H1 (cell line): ENCODE data around the gene PPP1R1A. TPM values are rescaled to one million over a fixed set of nuclear protein-coding genes. Genes with fewer than 3 reads are reported as not detected.

Experiments
- CTCF ChIA-PET: fragments of 300-600 bp; sonication (Branson Sonifier 250); formaldehyde crosslinking; loops from one replicate; lab custom pipeline; 2021; ENCODE audit not compliant: partially characterized antibody; lab: Charles Lee
- POLR2A ChIA-PET: fragments of 300-600 bp; sonication (Branson Sonifier 250); formaldehyde crosslinking; loops from one replicate; lab custom pipeline; 2021; ENCODE audit warnings: inconsistent platforms; ENCODE audit not compliant: partially characterized antibody; lab: Charles Lee
- DNase-seq, 2 experiments: peaks; one replicate each; pipeline versions ENCODE4 v3.0.0 to v3.0.0-alpha.2; 2010 to 2022; ENCODE audit warnings: low spot score in 2 of 2, low read depth in 1 of 2, mixed read lengths in 1 of 2
- FAIRE-seq: peaks from 2 replicates; lab custom pipeline; 2011; peaks lifted over from hg19 to GRCh38; lab: Jason Lieb, UNC
- H2AFZ ChIP-seq: 2 replicates; pipeline ENCODE4 v1.8.1; 2012; ENCODE audit warnings: low read length, inconsistent platforms
- H2AK5ac ChIP-seq: 2 replicates; pipeline ENCODE4 v1.6.1; 2013; ENCODE audit warnings: low read depth, low read length
- H2BK120ac ChIP-seq: replicated peaks from 2 replicates; pipeline ENCODE3; 2013; ENCODE audit warnings: low read depth, low read length, inconsistent platforms
- H2BK12ac ChIP-seq: 2 replicates; pipeline ENCODE4 v1.6.1; 2013; ENCODE audit warnings: low read depth, low read length
- H2BK15ac ChIP-seq: 2 replicates; pipeline ENCODE4 v1.6.1; 2013; ENCODE audit warnings: low read length
- H2BK20ac ChIP-seq: 2 replicates; pipeline ENCODE4 v1.6.1; 2013; ENCODE audit warnings: low read length
- H2BK5ac ChIP-seq: 2 replicates; pipeline ENCODE4 v1.6.1; 2013; ENCODE audit warnings: low read depth, low read length
- H3K14ac ChIP-seq: 2 replicates; pipeline ENCODE4 v1.6.1; 2013; ENCODE audit warnings: inconsistent platforms; ENCODE audit not compliant: insufficient read length
- H3K18ac ChIP-seq: 2 replicates; pipeline ENCODE4 v1.6.1; 2013; ENCODE audit warnings: low read length; ENCODE audit errors: extremely low read depth
- H3K23ac ChIP-seq: 2 replicates; pipeline ENCODE4 v1.6.1; 2013; ENCODE audit warnings: inconsistent platforms; ENCODE audit not compliant: insufficient read length
- H3K23me2 ChIP-seq: 2 replicates; pipeline ENCODE4 v1.6.1; 2013; ENCODE audit warnings: low read depth, low read length
- H3K27ac ChIP-seq: 2 replicates; pipeline ENCODE4 v1.6.1; 2011; ENCODE audit warnings: low read depth, low read length, inconsistent platforms
- H3K27me3 ChIP-seq, 4 experiments: replicated peaks in 1 of 4; 1 replicate in 1 of 4; 2 replicates in 3 of 4; pipeline versions ENCODE4 v1.6.1 to v1.8.1; 2011 to 2013; ENCODE audit warnings: low read length in 3 of 4, mild to moderate bottlenecking in 3 of 4, inconsistent platforms in 2 of 4, mixed read lengths in 2 of 4, moderate library complexity in 1 of 4; ENCODE audit not compliant: control insufficient read depth in 3 of 4, insufficient read depth in 3 of 4; ENCODE audit errors: extremely low read depth in 1 of 4
- H3K36me3 ChIP-seq, 4 experiments: 2 replicates each; pipeline versions ENCODE4 v1.6.1 to v1.8.1; 2011 to 2013; ENCODE audit warnings: mild to moderate bottlenecking in 4 of 4, low read length in 3 of 4, moderate library complexity in 2 of 4, control low read depth in 1 of 4, inconsistent platforms in 1 of 4; ENCODE audit not compliant: insufficient read depth in 4 of 4, control insufficient read depth in 2 of 4
- H3K4ac ChIP-seq: replicated peaks from 2 replicates; pipeline ENCODE3; 2013; ENCODE audit warnings: low read length, low read depth, mixed read lengths, inconsistent platforms; ENCODE audit not compliant: insufficient read length
- H3K4me1 ChIP-seq, 4 experiments: replicated peaks in 1 of 4; 1 replicate in 1 of 4; 2 replicates in 3 of 4; pipeline versions ENCODE4 v1.6.1 to v1.8.1; 2011 to 2013; ENCODE audit warnings: low read length in 3 of 4, inconsistent platforms in 2 of 4, mixed read lengths in 1 of 4; ENCODE audit not compliant: insufficient read depth in 4 of 4, control insufficient read depth in 3 of 4
- H3K4me2 ChIP-seq, 2 experiments: 2 replicates each; pipeline versions ENCODE4 v1.6.1 to v1.8.1; 2011 to 2013; ENCODE audit warnings: low read depth in 2 of 2, low read length in 2 of 2, control low read depth in 1 of 2, inconsistent platforms in 1 of 2, mild to moderate bottlenecking in 1 of 2; ENCODE audit not compliant: insufficient read depth in 1 of 2
- H3K4me3 ChIP-seq, 4 experiments: fragments of 200-600, 300-600 bp in 1 of 4; sonication (generic), shearing (Covaris generic), sonication (Bioruptor Twin) in 1 of 4; 2 replicates each; pipeline versions ENCODE4 v1.5.1 to v1.8.1; 2011 to 2016; ENCODE audit warnings: low read length in 4 of 4, low read depth in 3 of 4, control low read depth in 2 of 4, inconsistent platforms in 2 of 4, mild to moderate bottlenecking in 2 of 4, mixed read lengths in 1 of 4, moderate library complexity in 1 of 4; ENCODE audit not compliant: insufficient read depth in 2 of 4; ENCODE audit errors: extremely low read depth in 1 of 4
- H3K56ac ChIP-seq: replicated peaks from 2 replicates; pipeline ENCODE3; 2013; ENCODE audit warnings: low read depth, mild to moderate bottlenecking, mixed read lengths, low read length, inconsistent platforms; ENCODE audit not compliant: insufficient read length
- H3K79me1 ChIP-seq: 2 replicates; pipeline ENCODE4 v1.6.1; 2013; ENCODE audit warnings: low read depth, low read length, control low read depth
- H3K79me2 ChIP-seq, 2 experiments: 2 replicates each; pipeline versions ENCODE4 v1.6.1 to v1.8.1; 2012 to 2013; ENCODE audit warnings: low read length in 2 of 2, mild to moderate bottlenecking in 2 of 2, inconsistent platforms in 1 of 2; ENCODE audit not compliant: insufficient read depth in 2 of 2, control insufficient read depth in 1 of 2
- H3K9ac ChIP-seq, 4 experiments: replicated peaks in 1 of 4; 1 replicate in 1 of 4; 2 replicates in 3 of 4; pipeline versions ENCODE4 v1.6.1 to v1.8.1; 2011 to 2013; ENCODE audit warnings: low read depth in 3 of 4, low read length in 3 of 4, control low read depth in 2 of 4, mild to moderate bottlenecking in 2 of 4, moderate library complexity in 2 of 4, inconsistent platforms in 1 of 4; ENCODE audit errors: extremely low read depth in 1 of 4
- H3K9me3 ChIP-seq, 2 experiments: 2 replicates each; pipeline versions ENCODE4 v1.6.1 to v1.8.1; 2012 to 2013; ENCODE audit warnings: mild to moderate bottlenecking in 2 of 2, moderate library complexity in 2 of 2, control low read depth in 1 of 2, inconsistent platforms in 1 of 2, low read depth in 1 of 2, low read length in 1 of 2, mixed read lengths in 1 of 2; ENCODE audit not compliant: insufficient read depth in 2 of 2
- H4K20me1 ChIP-seq, 2 experiments: replicated peaks in 1 of 2; 2 replicates each; pipeline versions ENCODE3 to v1.8.1; 2011 to 2013; ENCODE audit warnings: inconsistent platforms in 2 of 2, low read length in 2 of 2, mild to moderate bottlenecking in 1 of 2; ENCODE audit not compliant: insufficient read depth in 2 of 2, control insufficient read depth in 1 of 2
- H4K5ac ChIP-seq: 2 replicates; pipeline ENCODE4 v1.6.1; 2013; ENCODE audit warnings: low read length, low read depth, mixed read lengths, inconsistent platforms; ENCODE audit not compliant: insufficient read length
- H4K8ac ChIP-seq: 2 replicates; pipeline ENCODE4 v1.8.0; 2013; ENCODE audit warnings: mild to moderate bottlenecking, moderate library complexity, low read length, inconsistent platforms; ENCODE audit not compliant: insufficient read depth; ENCODE audit errors: extremely low read depth
- H4K91ac ChIP-seq: replicated peaks from 2 replicates; pipeline ENCODE3; 2013; ENCODE audit warnings: low read length, mixed read lengths, inconsistent platforms; ENCODE audit not compliant: insufficient read length
- ATF2 ChIP-seq: IDR thresholded peaks from 2 replicates; pipeline ENCODE4 v1.6.1; 2012; ENCODE audit warnings: low read length, inconsistent platforms
- BACH1 ChIP-seq: IDR thresholded peaks from 2 replicates; pipeline ENCODE4 v1.6.1; 2012; ENCODE audit warnings: low read length, improper control_type of control experiment
- BCL11A ChIP-seq, 2 experiments: IDR thresholded peaks; one replicate each; pipeline ENCODE4 v1.6.1; 2011; ENCODE audit warnings: low read depth in 2 of 2, low read length in 2 of 2, mild to moderate bottlenecking in 2 of 2
- E2F6 ChIP-seq: IDR thresholded peaks from 2 replicates; pipeline ENCODE4 v1.6.1; 2012; ENCODE audit warnings: inconsistent platforms
- GABPA ChIP-seq: IDR thresholded peaks from 2 replicates; pipeline ENCODE4 v1.6.1; 2011; ENCODE audit warnings: mild to moderate bottlenecking, low read length, moderate library complexity, borderline replicate concordance; ENCODE audit not compliant: insufficient read depth
- HDAC6 ChIP-seq: IDR thresholded peaks from one replicate; pipeline ENCODE4 v1.7.1; 2012; ENCODE audit warnings: low read depth, mild to moderate bottlenecking, inconsistent platforms, low read length, moderate library complexity
- PHF8 ChIP-seq: fragments of 200-600 bp; sonication (generic); conservative IDR thresholded peaks from 2 replicates; pipeline ENCODE4 v1.7.1; 2012; ENCODE audit warnings: low read depth, mild to moderate bottlenecking, inconsistent platforms, low read length, moderate library complexity
- SIN3A ChIP-seq, 2 experiments: IDR thresholded peaks in 1 of 2; conservative IDR thresholded peaks in 1 of 2; 2 replicates each; pipeline ENCODE4 v1.6.1; 2011 to 2012; ENCODE audit warnings: low read length in 2 of 2, improper control_type of control experiment in 1 of 2, low read depth in 1 of 2, mild to moderate bottlenecking in 1 of 2
- SP2 ChIP-seq: IDR thresholded peaks from 2 replicates; pipeline ENCODE4 v1.6.1; 2012; ENCODE audit warnings: mild to moderate bottlenecking, low read length, inconsistent platforms
- SRF ChIP-seq: IDR thresholded peaks from 2 replicates; pipeline ENCODE4 v1.6.1; 2011; ENCODE audit warnings: mild to moderate bottlenecking, low read depth, low read length, moderate library complexity
- YY1 ChIP-seq: IDR thresholded peaks from 2 replicates; pipeline ENCODE4 v1.6.1; 2011; ENCODE audit warnings: low read depth, mild to moderate bottlenecking, low read length
- whole genome bisulfite sequencing, 2 experiments: shearing (Covaris generic) in 1 of 2; methylation state at CpG; one replicate each; pipeline versions ENCODE4 v1.1.6 to v1.1.7; 2013 to 2015; ENCODE audit warnings: low lambda C conversion rate in 2 of 2, mixed read lengths in 2 of 2, inconsistent platforms in 1 of 2, low coverage in 1 of 2, missing lambda C conversion rate in 1 of 2; ENCODE audit not compliant: insufficient replicate concordance in 2 of 2, insufficient coverage in 1 of 2, insufficient read length in 1 of 2; ENCODE audit errors: extremely low coverage in 1 of 2, missing lambda C conversion rate in 1 of 2; 5-methylcytosine and 5-hydroxymethylcytosine counted together
- polyA plus RNA-seq, 7 experiments: library from polyadenylated mRNA; depleted of rRNA in 3 of 7; stranded (reverse) in 5 of 7; unstranded in 2 of 7; fragments of >200 nt in 5 of 7; fragments of 200-250 nt in 2 of 7; gene quantifications; 1 replicate in 5 of 7; 2 replicates in 1 of 7; 4 replicates in 1 of 7; pipeline versions ENCODE4 v1.2.1 to v1.2.3, GENCODE V29; 2011 to 2013; ENCODE audit warnings: missing spikeins in 2 of 7, mixed read lengths in 2 of 7
- total RNA-seq: library from RNA; stranded (reverse); fragmentation: NEBNext Ultra II Directional; extraction: Animal tissue kit (Norgen Biotek cat#: 25700); gene quantifications from 2 replicates; pipeline ENCODE4 v1.2.1, GENCODE V29; 2021

The PPP1R1A gene
- total and polyA plus RNA-seq, 2 of the 8 experiments (the other 6 are each of a cell fraction or from before 2014, with no cell fraction given): 5.8 to 13.1 TPM

GRCh38 chr12:54541751-54542290 lies 46.6 kb downstream of the PPP1R1A start:
- Histone ChIP-seq H3K4ac (no peak overlapping the region), H3K56ac (no peak overlapping the region), H3K4me1 (peaks cover 0 to 9% (median 3%) of the 10 kb centered on the region in 4 experiments; a peak in 4 of 7 replicates), H2BK5ac (no peak overlapping the region), H4K8ac (no peak overlapping the region), H4K91ac (no peak overlapping the region), H3K4me2 (no peak overlapping the region), H3K79me2 (no peaks in the 10 kb centered on the region), H3K27ac (no peak overlapping the region), H4K5ac (no peak overlapping the region), H3K4me3 (no peak overlapping the region), H3K79me1 (no peaks in the 10 kb centered on the region), H3K18ac (no peak overlapping the region), H2BK12ac (no peak overlapping the region), H3K23me2 (no peaks in the 10 kb centered on the region), H3K36me3 (no peaks in the 10 kb centered on the region), H3K9me3 (no peaks in the 10 kb centered on the region), H3K14ac (no peak overlapping the region), H4K20me1 (peaks cover 0 to 2% of the 10 kb centered on the region in 2 experiments), H3K9ac (no peak overlapping the region), H2BK120ac (no peak overlapping the region), H3K23ac (no peak overlapping the region), H3K27me3 (peaks cover 0 to 7% (median 3%) of the 10 kb centered on the region in 4 experiments; a peak in 4 of 7 replicates), H2BK15ac (no peak overlapping the region), H2AFZ (no peak overlapping the region), H2AK5ac (no peak overlapping the region), H2BK20ac (no peak overlapping the region)
- CTCF ChIA-PET: interaction anchor here (0.9 to 9.0 kb wide), 8 partner anchors 10 to 159 kb away, joined by 3 to 76 read pairs (median 4); no protein-coding TSS in a partner anchor
- POLR2A ChIA-PET: no interaction called here
- 71% methylated on average over 5 of the region's 5 CpGs; no CpG with 5 or more reads in 1 of the 2 experiments for WGBS, 2 experiments
- no peak for DNase-seq
- FAIRE-seq: no peak
- TF ChIP-seq HDAC6: no peak
- TF ChIP-seq E2F6: no peak
- no peak for TF ChIP-seq SIN3A (conservative IDR thresholded peaks at IDR 0.05 in 1 of 2, IDR thresholded peaks at IDR 0.05 in 1 of 2; ENCODE audit: low read depth in 1 of 2, low read length in 2 of 2)
- no peak for TF ChIP-seq ATF2
- TF ChIP-seq SRF: no peak
- no peak for TF ChIP-seq BACH1
- TF ChIP-seq SP2: no peak
- TF ChIP-seq BCL11A (IDR thresholded peaks at IDR 0.05; ENCODE audit: low read depth in 2 of 2, low read length in 2 of 2): no peak
- no peak for TF ChIP-seq YY1
- no peak for TF ChIP-seq PHF8
- TF ChIP-seq GABPA: no peak
